ENCODE results near the gene FAM72A.
"Not testable (repeated sequence)": the region's sequence is repeated elsewhere in the genome, so short reads cannot be mapped to it uniquely, and the experiment has no call there.

- TF ChIP-seq CTCF, EP300, POLR2AphosphoS5, POLR2A (IDR thresholded peaks at IDR 0.05): not testable (repeated sequence)
Observed at GRCh38 chr1:206229286-206229685, 26.6 kb upstream of the FAM72A start.
